ENCODE data around the gene FOXB1. TPM values are rescaled to one million over a fixed set of nuclear protein-coding genes. Genes with fewer than 3 reads are reported as not detected.

FOXB1 gene
- total and polyA plus RNA-seq, 5 donors = not detected

DNA sequence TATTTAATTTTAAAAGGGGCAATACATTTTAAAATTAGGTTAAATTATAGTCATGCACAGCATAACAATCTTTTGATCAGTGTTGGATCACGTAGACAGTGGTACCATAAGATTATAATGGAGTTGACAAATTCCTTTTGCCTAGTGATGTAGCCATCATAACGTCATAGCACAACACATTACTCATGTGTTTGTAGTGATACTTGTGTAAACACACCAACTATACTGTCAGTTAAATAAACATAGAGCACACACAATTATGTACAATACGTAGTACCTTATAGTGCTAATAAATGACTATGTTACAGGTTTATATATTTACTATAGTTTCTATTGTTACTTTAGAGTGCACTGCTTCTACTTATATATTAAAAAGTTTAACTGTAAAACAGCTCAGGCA is 31.2 kb downstream of the FOXB1 start:
- peaks cover 3% of the 10 kb centered on the region for H3K27me3 ChIP-seq (ENCODE audit: control insufficient read depth, insufficient read depth)
- H3K27ac ChIP-seq (ENCODE audit: low read length) = no peak overlapping the region
- 70% methylated on average over 3 of the region's 3 CpGs for WGBS
- H3K4me1 ChIP-seq (ENCODE audit: control insufficient read depth, insufficient read depth, low read length) = no peaks in the 10 kb centered on the region
- no peaks in the 10 kb centered on the region for H3K9me3 ChIP-seq (ENCODE audit: control insufficient read depth, low read length)
- intact Hi-C loops (cut with DNase I) = no loop called here
- ATAC-seq = no peak
- no peak overlapping the region for H3K4me3 ChIP-seq (ENCODE audit: low read length)
- no peak for DNase-seq

DNA sequence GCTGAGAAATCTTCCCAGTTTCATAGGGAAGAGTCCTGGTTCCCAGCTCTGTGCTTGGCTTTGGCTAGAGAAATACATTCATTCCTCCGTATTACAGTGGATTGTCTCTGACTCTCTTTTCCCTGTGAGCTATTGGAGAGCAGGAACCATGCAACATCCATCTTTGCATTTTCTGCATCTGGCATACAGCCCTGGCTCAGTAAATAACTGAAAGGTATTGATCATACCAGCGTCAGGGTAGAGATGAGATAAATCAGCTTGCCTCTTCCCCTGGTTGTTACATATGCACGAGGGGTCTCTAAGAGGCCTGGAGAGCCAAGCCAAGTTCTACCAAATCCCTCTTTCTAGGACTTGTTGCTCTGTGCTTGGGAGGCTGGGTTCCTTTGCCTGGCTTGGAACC is 35.2 kb downstream of the FOXB1 start:
- no peak overlapping the region for H3K27ac ChIP-seq (ENCODE audit: low read length)
- peaks cover 3% of the 10 kb centered on the region for H3K27me3 ChIP-seq (ENCODE audit: control insufficient read depth, insufficient read depth)
- no peak overlapping the region for H3K4me3 ChIP-seq (ENCODE audit: low read length)
- no peaks in the 10 kb centered on the region for H3K9me3 ChIP-seq (ENCODE audit: control insufficient read depth, low read length)
- H3K4me1 ChIP-seq (ENCODE audit: control insufficient read depth, insufficient read depth, low read length) = no peaks in the 10 kb centered on the region
- intact Hi-C loops (cut with DNase I) = no loop called here
- WGBS = 60% methylated on average over 3 of the region's 3 CpGs
- ATAC-seq (no peak), DNase-seq (no peak)

- Histone ChIP-seq H3K4me3 (ENCODE audit: low read length) (no peak overlapping the region), H3K4me1 (ENCODE audit: control insufficient read depth, insufficient read depth, low read length) (no peaks in the 10 kb centered on the region), H3K9me3 (ENCODE audit: control insufficient read depth, low read length) (no peaks in the 10 kb centered on the region), H3K27me3 (ENCODE audit: control insufficient read depth, insufficient read depth) (no peaks in the 10 kb centered on the region), H3K27ac (ENCODE audit: low read length) (no peak overlapping the region)
- 86% methylated on average over 8 of the region's 8 CpGs for WGBS
- ATAC-seq (no peak), DNase-seq (no peak)
- intact Hi-C loops (cut with DNase I) = no loop called here
These were observed 39.8 kb downstream of the FOXB1 start for GRCh38 chr15:60043744-60044435.

DNA sequence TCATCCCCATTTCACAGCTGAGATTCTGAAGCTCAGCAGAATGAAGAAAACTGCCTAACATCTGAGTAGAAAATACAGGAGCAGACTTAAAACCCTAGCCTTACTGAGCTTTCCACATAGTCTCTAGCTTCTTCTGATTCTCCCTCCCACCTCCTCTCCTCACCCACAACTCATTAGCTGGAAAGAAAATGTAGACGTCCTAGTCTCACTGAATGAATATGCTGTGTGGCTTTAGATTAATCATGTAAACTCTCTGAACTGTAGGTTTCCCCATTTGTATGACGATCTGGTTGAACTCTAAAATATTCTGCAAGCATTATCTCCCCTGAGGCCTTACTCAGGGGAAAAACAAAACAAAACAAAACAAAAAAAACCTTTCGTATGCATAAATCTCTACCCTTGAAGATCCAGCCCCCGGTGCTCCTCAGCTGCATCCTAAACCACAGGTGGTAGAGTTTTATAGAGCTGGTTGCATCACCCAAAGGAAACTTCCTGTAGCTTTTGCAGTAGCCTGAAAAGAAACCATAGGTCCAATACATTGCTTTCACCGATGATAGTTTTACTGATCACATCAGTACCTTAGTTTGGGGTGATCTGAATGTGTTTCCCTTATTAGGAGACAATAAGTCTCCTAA is 40.6 kb downstream of the FOXB1 start:
- Histone ChIP-seq H3K9me3 (ENCODE audit: control insufficient read depth, low read length) (no peaks in the 10 kb centered on the region), H3K4me3 (ENCODE audit: low read length) (no peak overlapping the region), H3K4me1 (ENCODE audit: control insufficient read depth, insufficient read depth, low read length) (no peaks in the 10 kb centered on the region), H3K27me3 (ENCODE audit: control insufficient read depth, insufficient read depth) (no peaks in the 10 kb centered on the region), H3K27ac (ENCODE audit: low read length) (no peak overlapping the region)
- no peak for ATAC-seq
- WGBS = 53% methylated on average over 5 of the region's 5 CpGs
- intact Hi-C loops (cut with DNase I) = no loop called here
- no peak for DNase-seq

GRCh38 chr15:60047701-60048100 is 43.6 kb downstream of the FOXB1 start:
- Histone ChIP-seq H3K27me3 (ENCODE audit: control insufficient read depth, insufficient read depth) (no peaks in the 10 kb centered on the region), H3K4me3 (ENCODE audit: low read length) (no peak overlapping the region), H3K4me1 (ENCODE audit: control insufficient read depth, insufficient read depth, low read length) (no peaks in the 10 kb centered on the region), H3K9me3 (ENCODE audit: control insufficient read depth, low read length) (peaks cover 2% of the 10 kb centered on the region), H3K27ac (ENCODE audit: low read length) (no peak overlapping the region)
- DNase-seq = no peak
- intact Hi-C loops (cut with DNase I) = no loop called here
- WGBS = 45% methylated on average over 1 of the region's 1 CpG
- no peak for ATAC-seq

- ATAC-seq (no peak), DNase-seq (no peak)
- 89% methylated on average over 1 of the region's 1 CpG for WGBS
- Histone ChIP-seq H3K9me3 (ENCODE audit: control insufficient read depth, low read length) (peaks cover 2% of the 10 kb centered on the region), H3K27ac (ENCODE audit: low read length) (no peak overlapping the region), H3K4me3 (ENCODE audit: low read length) (no peak overlapping the region), H3K27me3 (ENCODE audit: control insufficient read depth, insufficient read depth) (no peaks in the 10 kb centered on the region), H3K4me1 (ENCODE audit: control insufficient read depth, insufficient read depth, low read length) (no peaks in the 10 kb centered on the region)
- intact Hi-C loops (cut with DNase I) = no loop called here
These were observed 45.8 kb downstream of the FOXB1 start for GRCh38 chr15:60049948-60050347.

GRCh38 chr15:60052796-60053195 is 48.7 kb downstream of the FOXB1 start:
- intact Hi-C loops (cut with DNase I) = no loop called here
- no peak overlapping the region for H3K27ac ChIP-seq (ENCODE audit: low read length)
- no peaks in the 10 kb centered on the region for H3K27me3 ChIP-seq (ENCODE audit: control insufficient read depth, insufficient read depth)
- no peaks in the 10 kb centered on the region for H3K4me1 ChIP-seq (ENCODE audit: control insufficient read depth, insufficient read depth, low read length)
- peaks cover 2% of the 10 kb centered on the region for H3K9me3 ChIP-seq (ENCODE audit: control insufficient read depth, low read length)
- WGBS = 83% methylated on average over 2 of the region's 2 CpGs
- no peak for ATAC-seq
- H3K4me3 ChIP-seq (ENCODE audit: low read length) = no peak overlapping the region
- no peak for DNase-seq

GRCh38 chr15:60054472-60054871 is 50.4 kb downstream of the FOXB1 start:
- ATAC-seq (no peak), DNase-seq (no peak)
- WGBS = 86% methylated on average over 2 of the region's 2 CpGs
- peaks cover 2% of the 10 kb centered on the region for H3K9me3 ChIP-seq (ENCODE audit: control insufficient read depth, low read length)
- H3K4me1 ChIP-seq (ENCODE audit: control insufficient read depth, insufficient read depth, low read length) = no peaks in the 10 kb centered on the region
- no peak overlapping the region for H3K4me3 ChIP-seq (ENCODE audit: low read length)
- H3K27ac ChIP-seq (ENCODE audit: low read length) = no peak overlapping the region
- intact Hi-C loops (cut with DNase I) = no loop called here
- H3K27me3 ChIP-seq (ENCODE audit: control insufficient read depth, insufficient read depth) = no peaks in the 10 kb centered on the region

Measured in right cardiac atrium (tissue), 5 donors.